22Rv1 (cell line): ENCODE measurements around the gene LAMA5.
A peak's percentile ranks its signal among the peaks of the same experiment; 100 is the strongest.

ENCODE experiments used
- H3K27ac ChIP-seq: fragments of 450-650 bp; 2 replicates; pipeline ENCODE4 v1.5.1; 2017
- CTCF ChIP-seq: fragments of 450-650 bp; IDR thresholded peaks from 2 replicates; pipeline ENCODE4 v1.5.1; 2017; ENCODE audit warnings: mild to moderate bottlenecking
- ZFX ChIP-seq: fragments of 450-650 bp; IDR thresholded peaks from 2 replicates; pipeline ENCODE4 v1.6.1; 2017; ENCODE audit warnings: antibody characterized with exemption, borderline replicate concordance

LAMA5 gene

GRCh38 chr20:62309198-62309944 lies 57.7 kb downstream of the LAMA5 start:
- TF ChIP-seq ZFX (no peak), CTCF (no peak)
- H3K27ac ChIP-seq = peak overlapping the region; percentile 20; the same call in 1 of the 2 replicates

- peak overlapping the region; percentile 20; the same call in 1 of the 2 replicates for H3K27ac ChIP-seq
- no peak for TF ChIP-seq CTCF
- no peak for TF ChIP-seq ZFX
Measured at GRCh38 chr20:62308102-62308822, 58.9 kb downstream of the LAMA5 start.

- TF ChIP-seq CTCF = no peak
- TF ChIP-seq ZFX = no peak
- H3K27ac ChIP-seq = 0 out of 2 replicates have a peak overlapping the region, but pooled peaks have one; percentile 18
Measured at GRCh38 chr20:62307226-62308101, 59.6 kb downstream of the LAMA5 start.

GRCh38 chr20:62306414-62307187 lies 60.5 kb downstream of the LAMA5 start:
- H3K27ac ChIP-seq = 0 out of 2 replicates have a peak overlapping the region, but pooled peaks have one; percentile 18
- no peak for TF ChIP-seq ZFX

- peak overlapping the region; percentile 95; the same call in 1 of the 2 replicates for H3K27ac ChIP-seq
- TF ChIP-seq ZFX (no peak), CTCF (no peak)
Measured at GRCh38 chr20:62305765-62306413, 61.2 kb downstream of the LAMA5 start.

GRCh38 chr20:62305149-62305764 lies 61.9 kb downstream of the LAMA5 start:
- peak overlapping the region; percentile 95 for H3K27ac ChIP-seq
- no peak for TF ChIP-seq CTCF
